Body of pancreas (tissue), 4 donors: ENCODE measurements around the gene PCK2. TPM values are rescaled to one million over a fixed set of nuclear protein-coding genes. Genes with fewer than 3 reads are reported as not detected.

ENCODE experiments used
- ATAC-seq: fragments of 150-250 bp; one replicate; pipeline ENCODE4 v1.9.1; 2016
- DNase-seq, 4 donors: peaks; one replicate each; pipeline ENCODE4 v3.0.0-alpha.2; 2019
- H3K27ac ChIP-seq, 4 donors: fragments of 200-600 bp; sonication (generic); 1 replicate in 3 of 4; 2 replicates in 1 of 4; pipeline versions ENCODE4 v1.5.1 to v1.6.1; 2016 to 2019; ENCODE audit warnings: mild to moderate bottlenecking in 1 of 4, mixed read lengths in 1 of 4, moderate library complexity in 1 of 4
- H3K27me3 ChIP-seq, 2 donors: fragments of 200-600 bp; sonication (generic); one replicate each; pipeline ENCODE4 v1.6.0; 2016; ENCODE audit warnings: mild to moderate bottlenecking in 1 of 2
- H3K36me3 ChIP-seq, 2 donors: fragments of 200-600 bp; sonication (generic); replicated peaks in 1 of 2; 2 replicates each; pipeline ENCODE4 v1.5.1; 2016; ENCODE audit warnings: low read depth in 2 of 2; ENCODE audit not compliant: insufficient read depth in 1 of 2
- H3K4me1 ChIP-seq: fragments of 200-600 bp; sonication (generic); one replicate; pipeline ENCODE4 v1.6.0; 2016
- H3K4me3 ChIP-seq, 2 donors: fragments of 200-600 bp; sonication (generic); 1 replicate in 1 of 2; 2 replicates in 1 of 2; pipeline ENCODE4 v1.5.1; 2016 to 2019
- H3K9me3 ChIP-seq, 3 donors: fragments of 200-600 bp; sonication (generic); 1 replicate in 2 of 3; 2 replicates in 1 of 3; pipeline ENCODE4 v1.5.1; 2016
- CTCF ChIP-seq, 7 experiments: fragments of 450-650 bp in 4 of 7; fragments of 200-600 bp in 3 of 7; sonication (generic) in 3 of 7; IDR thresholded peaks; one replicate each; pipeline ENCODE4 v1.5.1; 2016 to 2019; ENCODE audit warnings: antibody characterized with exemption in 7 of 7
- POLR2A ChIP-seq, 3 donors: fragments of 450-650 bp; IDR thresholded peaks; one replicate each; pipeline ENCODE4 v1.6.1; 2016; ENCODE audit warnings: antibody characterized with exemption in 3 of 3, mild to moderate bottlenecking in 2 of 3
- WGBS, 2 donors: methylation state at CpG; one replicate each; pipeline ENCODE4 v1.1.5; 2017; 5-methylcytosine and 5-hydroxymethylcytosine counted together
- intact Hi-C: fragments of 100-400 bp; cut with DNase I; formaldehyde crosslinking; loops from one replicate; pipeline ENCODE4 v1.15.1; 2023
- total RNA-seq, 2 donors: library from RNA; depleted of rRNA; stranded (reverse); fragments of >200 nt; gene quantifications; one replicate each; pipeline ENCODE4 v1.1.0, GENCODE V29; 2016

PCK2 gene
- total RNA-seq, 2 donors from 2014 or later, result 20.4 to 29.8 TPM

DNA sequence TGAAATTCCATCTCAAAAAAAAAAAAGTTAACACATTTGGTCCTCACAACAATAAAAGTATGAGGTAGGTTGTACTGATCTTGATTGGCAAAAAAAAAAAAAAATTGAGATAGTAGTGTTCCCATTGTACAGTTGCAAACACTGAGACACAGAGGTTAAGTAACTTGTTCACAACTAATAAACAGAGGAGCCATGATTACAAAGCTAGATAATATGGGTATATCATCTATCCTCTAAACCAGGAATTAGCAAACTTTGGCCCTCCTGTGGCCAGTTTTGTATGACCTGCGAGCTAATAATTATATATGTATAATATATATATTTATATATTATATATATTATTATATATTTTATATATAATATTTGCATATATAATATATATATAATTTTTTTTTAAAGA is 39.6 kb downstream of the PCK2 start:
- 88 to 96% methylated on average over 1 of the region's 1 CpG for WGBS, 2 donors
- H3K9me3 ChIP-seq, result no peaks in the 10 kb centered on the region
- H3K27ac ChIP-seq, result no peak overlapping the region
- no peaks in the 10 kb centered on the region for H3K27me3 ChIP-seq
- intact Hi-C loops, result no loop called here
- TF ChIP-seq POLR2A (IDR thresholded peaks at IDR 0.05) (no peak), CTCF (IDR thresholded peaks at IDR 0.05) (no peak)
- DNase-seq (no peak), ATAC-seq (no peak)
- H3K4me1 ChIP-seq, result peaks cover 57% of the 10 kb centered on the region
- no peak overlapping the region for H3K4me3 ChIP-seq
- peaks cover 0 to 10% of the 10 kb centered on the region in 2 donors for H3K36me3 ChIP-seq

DNA sequence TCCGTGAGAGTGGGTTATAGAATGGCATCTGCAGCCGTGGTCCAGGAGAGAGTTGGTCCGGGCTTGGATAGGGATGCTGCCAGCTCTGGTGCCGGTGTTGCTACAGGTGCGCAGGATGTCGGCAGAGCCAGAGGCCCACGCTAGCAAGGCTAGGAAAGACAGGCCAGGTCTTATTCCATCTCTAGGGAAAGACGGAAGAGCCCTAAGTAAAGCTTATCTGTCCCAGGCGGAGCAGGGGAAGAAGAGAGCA is 41.4 kb downstream of the PCK2 start:
- DNase-seq, result no peak
- intact Hi-C loops, result no loop called here
- WGBS, 2 donors, result 1 to 4% methylated on average over 9 of the region's 9 CpGs
- peak overlapping the region; percentile 68 to 98 (median 84) for H3K27ac ChIP-seq
- H3K4me1 ChIP-seq, result peaks cover 63% of the 10 kb centered on the region
- H3K9me3 ChIP-seq, result no peaks in the 10 kb centered on the region
- H3K36me3 ChIP-seq, result peaks cover 0 to 11% of the 10 kb centered on the region in 2 donors
- no peak for TF ChIP-seq POLR2A (IDR thresholded peaks at IDR 0.05)
- TF ChIP-seq CTCF (IDR thresholded peaks at IDR 0.05), result no peak
- no peak overlapping the region for H3K4me3 ChIP-seq
- ATAC-seq, result no peak
- H3K27me3 ChIP-seq, result no peaks in the 10 kb centered on the region

- TF ChIP-seq POLR2A (IDR thresholded peaks at IDR 0.05) (peak; percentile 39 to 80 (median 66)), CTCF (IDR thresholded peaks at IDR 0.05) (peak in 1 of 7 experiments; percentile 9)
- DNase-seq (peak; percentile 95 to 97 (median 96)), ATAC-seq (peak; percentile 92)
- Histone ChIP-seq H3K27ac (peak within 1 kb of the TSS; percentile 72 to 98 (median 94)), H3K36me3 (peaks cover 0 to 11% of the 10 kb centered on the region in 2 donors), H3K4me3 (peak within 1 kb of the TSS; percentile 30 to 96), H3K27me3 (no peaks in the 10 kb centered on the region), H3K9me3 (no peaks in the 10 kb centered on the region), H3K4me1 (peaks cover 58% of the 10 kb centered on the region)
- intact Hi-C loops, result no loop called here
- WGBS, 2 donors, result 0 to 2% methylated on average over 23 to 67 of the region's 75 CpGs
Measured at GRCh38 chr14:24135834-24136683, 41.9 kb downstream of the PCK2 start, which contains the start of gene PSME1. PSME1 (plus strand) TSS chr14:24136194; CDS start chr14:24136263, 69 bp downstream.

DNA sequence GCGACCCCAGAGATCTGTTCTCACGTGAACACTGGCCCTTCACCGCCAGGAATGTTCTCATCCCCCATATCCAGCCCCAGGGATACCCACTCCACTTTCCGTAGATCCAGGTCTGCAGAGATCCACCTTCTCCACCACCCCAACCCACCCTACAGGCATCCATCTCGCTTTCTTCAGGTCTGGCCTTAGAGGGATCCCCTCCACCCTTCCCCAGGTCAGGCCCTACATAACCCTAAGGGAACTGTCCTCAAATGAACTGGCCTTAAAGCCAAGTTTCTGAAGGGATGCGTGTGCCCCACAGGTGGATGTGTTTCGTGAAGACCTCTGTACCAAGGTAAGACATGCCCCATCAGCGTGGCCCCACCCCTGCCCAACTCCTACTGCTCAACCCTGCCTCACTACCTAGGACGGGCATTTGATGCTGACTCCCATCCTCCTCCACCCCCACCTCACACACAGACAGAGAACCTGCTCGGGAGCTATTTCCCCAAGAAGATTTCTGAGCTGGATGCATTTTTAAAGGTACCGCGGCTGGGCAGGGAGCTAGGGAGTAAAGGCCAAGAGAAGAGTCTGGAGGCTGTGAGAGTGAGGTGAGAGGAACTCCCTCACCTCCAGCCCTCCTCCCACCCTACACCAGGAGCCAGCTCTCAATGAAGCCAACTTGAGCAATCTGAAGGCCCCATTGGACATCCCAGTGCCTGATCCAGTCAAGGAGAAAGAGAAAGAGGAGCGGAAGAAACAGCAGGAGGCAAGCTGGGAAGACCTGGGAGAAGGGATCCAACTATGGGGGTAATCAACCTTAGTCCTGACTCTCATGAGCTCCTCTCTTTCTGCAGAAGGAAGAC is 42.8 kb downstream of the PCK2 start:
- ATAC-seq (no peak), DNase-seq (no peak)
- no peaks in the 10 kb centered on the region for H3K27me3 ChIP-seq
- TF ChIP-seq POLR2A (IDR thresholded peaks at IDR 0.05) (no peak), CTCF (IDR thresholded peaks at IDR 0.05) (no peak)
- peak overlapping the region; percentile 72 to 98 (median 94) for H3K27ac ChIP-seq
- WGBS, 2 donors, result 18 to 30% methylated on average over 13 of the region's 13 CpGs
- intact Hi-C loops, result no loop called here
- H3K4me3 ChIP-seq, result peak overlapping the region in 1 of 2 donors; percentile 96
- peaks cover 51% of the 10 kb centered on the region for H3K4me1 ChIP-seq
- H3K36me3 ChIP-seq, result peaks cover 0 to 11% of the 10 kb centered on the region in 2 donors
- H3K9me3 ChIP-seq, result no peaks in the 10 kb centered on the region
